ENCODE results near the gene TMPRSS13. TPM values are rescaled to one million over a fixed set of nuclear protein-coding genes. Genes with fewer than 3 reads are reported as not detected.

TMPRSS13 gene
- total and polyA plus RNA-seq, 12 donors = 0.12 to 1.3 (median 0.56) TPM

GRCh38 chr11:117881217-117881616 lies 48.0 kb downstream of the TMPRSS13 start:
- Histone ChIP-seq H3K4me1 (replicated peaks in 1 of 2) (peaks cover 10 to 39% of the 10 kb centered on the region in 2 donors), H3K27ac (no peak overlapping the region), H3K36me3 (replicated peaks in 1 of 2) (no peaks in the 10 kb centered on the region), H3K9me3 (replicated peaks in 1 of 3) (no peaks in the 10 kb centered on the region), H3K4me3 (no peak overlapping the region), H3K27me3 (no peaks in the 10 kb centered on the region)
- intact Hi-C loops (cut with DNase I) = no loop called here
- TF ChIP-seq CTCF (IDR thresholded peaks at IDR 0.05) (no peak), POLR2A (IDR thresholded peaks at IDR 0.05) (no peak)
- WGBS, 4 donors = 87 to 93% (median 92%) methylated on average over 5 of the region's 5 CpGs
- peak in 1 of 7 donors; percentile 15 for DNase-seq

GRCh38 chr11:117879516-117880480 lies 49.4 kb downstream of the TMPRSS13 start:
- WGBS, 4 donors = 84 to 88% (median 86%) methylated on average over 10 to 11 of the region's 11 CpGs
- no peaks in the 10 kb centered on the region for H3K9me3 ChIP-seq (replicated peaks in 1 of 3)
- intact Hi-C loops (cut with DNase I) = no loop called here
- DNase-seq = peak in 1 of 7 donors; percentile 16
- no peaks in the 10 kb centered on the region for H3K36me3 ChIP-seq (replicated peaks in 1 of 2)
- H3K27me3 ChIP-seq = no peaks in the 10 kb centered on the region
- no peak overlapping the region for H3K27ac ChIP-seq
- H3K4me1 ChIP-seq (replicated peaks in 1 of 2) = peaks cover 0 to 39% of the 10 kb centered on the region in 2 donors
- H3K4me3 ChIP-seq = no peak overlapping the region
- TF ChIP-seq CTCF (IDR thresholded peaks at IDR 0.05) (no peak), POLR2A (IDR thresholded peaks at IDR 0.05) (no peak)

GRCh38 chr11:117878939-117879475 lies 50.2 kb downstream of the TMPRSS13 start:
- WGBS, 4 donors = 74 to 93% (median 85%) methylated on average over 2 to 3 of the region's 3 CpGs
- DNase-seq = peak in 1 of 7 donors; percentile 11
- H3K27ac ChIP-seq = no peak overlapping the region
- peaks cover 0 to 41% of the 10 kb centered on the region in 2 donors for H3K4me1 ChIP-seq (replicated peaks in 1 of 2)
- no peak for TF ChIP-seq POLR2A (IDR thresholded peaks at IDR 0.05)
- no peak for TF ChIP-seq CTCF (IDR thresholded peaks at IDR 0.05)
- no peak overlapping the region for H3K4me3 ChIP-seq
- no peaks in the 10 kb centered on the region for H3K27me3 ChIP-seq
- H3K9me3 ChIP-seq (replicated peaks in 1 of 3) = no peaks in the 10 kb centered on the region
- intact Hi-C loops (cut with DNase I) = no loop called here
- no peaks in the 10 kb centered on the region for H3K36me3 ChIP-seq (replicated peaks in 1 of 2)

GRCh38 chr11:117878314-117878938 lies 50.8 kb downstream of the TMPRSS13 start:
- intact Hi-C loops (cut with DNase I) = no loop called here
- peak in 1 of 7 donors; percentile 5 for DNase-seq

More at GRCh38 chr11:117878314-117878938, 50.8 kb downstream of the TMPRSS13 start:
- H3K9me3 ChIP-seq (replicated peaks in 1 of 3) = no peaks in the 10 kb centered on the region
- H3K27ac ChIP-seq = no peak overlapping the region
- 93 to 95% (median 94%) methylated on average over 6 of the region's 6 CpGs for WGBS, 4 donors
- peaks cover 0 to 42% of the 10 kb centered on the region in 2 donors for H3K4me1 ChIP-seq (replicated peaks in 1 of 2)
- TF ChIP-seq CTCF (IDR thresholded peaks at IDR 0.05) (no peak), POLR2A (IDR thresholded peaks at IDR 0.05) (no peak)
- no peaks in the 10 kb centered on the region for H3K36me3 ChIP-seq (replicated peaks in 1 of 2)
- H3K27me3 ChIP-seq = no peaks in the 10 kb centered on the region
- no peak overlapping the region for H3K4me3 ChIP-seq
